Glutamatergic neuron (in vitro differentiated cells): ENCODE data around the gene RPL4. TPM values are rescaled to one million over a fixed set of nuclear protein-coding genes. Genes with fewer than 3 reads are reported as not detected.
A peak's percentile ranks its signal among the peaks of the same experiment; 100 is the strongest.

Experiments used
- DNase-seq: peaks from one replicate; pipeline ENCODE4 v3.0.0; 2022
- H3K27ac Mint-ChIP-seq: one replicate; pipeline ENCODE4 v1.8.0; 2020; ENCODE audit warnings: mild to moderate bottlenecking, mixed read lengths, inconsistent platforms; ENCODE audit not compliant: unreplicated experiment
- H3K27me3 Mint-ChIP-seq: one replicate; pipeline ENCODE4 v1.8.0; 2020; ENCODE audit warnings: mild to moderate bottlenecking, moderate library complexity, mixed read lengths, inconsistent platforms; ENCODE audit not compliant: unreplicated experiment
- H3K36me3 Mint-ChIP-seq: one replicate; pipeline ENCODE4 v1.8.0; 2020; ENCODE audit warnings: mild to moderate bottlenecking, mixed read lengths, inconsistent platforms; ENCODE audit not compliant: unreplicated experiment
- H3K4me1 Mint-ChIP-seq: one replicate; pipeline ENCODE4 v1.8.0; 2020; ENCODE audit warnings: mild to moderate bottlenecking, low read depth, mixed read lengths, inconsistent platforms; ENCODE audit not compliant: unreplicated experiment
- H3K4me3 Mint-ChIP-seq: one replicate; pipeline ENCODE4 v1.8.0; 2020; ENCODE audit warnings: mild to moderate bottlenecking, mixed read lengths, inconsistent platforms; ENCODE audit not compliant: unreplicated experiment
- H3K9me3 Mint-ChIP-seq: one replicate; pipeline ENCODE4 v1.8.0; 2020; ENCODE audit warnings: mild to moderate bottlenecking, moderate library complexity, mixed read lengths, inconsistent platforms; ENCODE audit not compliant: unreplicated experiment
- CTCF ChIP-seq: fragments of 200-600 bp; sonication (generic); IDR thresholded peaks from one replicate; pipeline ENCODE4 v1.5.0; 2021; ENCODE audit not compliant: partially characterized antibody, unreplicated experiment
- total RNA-seq: library from RNA; stranded (reverse); fragmentation: NEBNext Ultra II Directional; extraction: Animal tissue kit (Norgen Biotek cat#: 25700); gene quantifications from one replicate; pipeline ENCODE4 v1.2.1, GENCODE V29; 2021; ENCODE audit not compliant: unreplicated experiment

The RPL4 gene
- total RNA-seq, 1 donor from 2014 or later, result 1,679 TPM

- H3K27me3 Mint-ChIP-seq, result peaks cover 2% of the 10 kb centered on the region
- TF ChIP-seq CTCF, result peak; percentile 38
- no peaks in the 10 kb centered on the region for H3K36me3 Mint-ChIP-seq
- DNase-seq, result no peak
- H3K9me3 Mint-ChIP-seq, result no peaks in the 10 kb centered on the region
- peak overlapping the region; percentile 31 for H3K27ac Mint-ChIP-seq
- peak overlapping the region; percentile 13 for H3K4me3 Mint-ChIP-seq
- H3K4me1 Mint-ChIP-seq, result peaks cover 8% of the 10 kb centered on the region
Measured at GRCh38 chr15:66498501-66499386, 5.9 kb downstream of the RPL4 start.

- Mint-ChIP-seq H3K36me3 (no peaks in the 10 kb centered on the region), H3K4me3 (peak within 1 kb of the TSS; percentile 95), H3K9me3 (no peaks in the 10 kb centered on the region), H3K27me3 (peaks cover 5% of the 10 kb centered on the region), H3K4me1 (peaks cover 4% of the 10 kb centered on the region), H3K27ac (peak within 1 kb of the TSS; percentile 89)
- TF ChIP-seq CTCF, result peak; percentile 99
- DNase-seq, result peak; percentile 99
Measured at GRCh38 chr15:66497502-66498455, 6.9 kb downstream of the RPL4 start, which contains the start of gene SNAPC5. SNAPC5 (minus strand) TSS chr15:66497762; CDS start chr15:66497731, 31 bp downstream.

- H3K27ac Mint-ChIP-seq, result peak overlapping the region; percentile 89
- DNase-seq, result no peak
- no peaks in the 10 kb centered on the region for H3K36me3 Mint-ChIP-seq
- H3K9me3 Mint-ChIP-seq, result no peaks in the 10 kb centered on the region
- H3K4me3 Mint-ChIP-seq, result peak overlapping the region; percentile 95
- peaks cover 5% of the 10 kb centered on the region for H3K27me3 Mint-ChIP-seq
- TF ChIP-seq CTCF, result no peak
- H3K4me1 Mint-ChIP-seq, result no peaks in the 10 kb centered on the region
Measured at GRCh38 chr15:66496951-66497501, 7.6 kb downstream of the RPL4 start.

GRCh38 chr15:66494262-66494661 lies 10.4 kb downstream of the RPL4 start:
- DNase-seq, result no peak
- peaks cover 2% of the 10 kb centered on the region for H3K9me3 Mint-ChIP-seq
- H3K27me3 Mint-ChIP-seq, result peaks cover 8% of the 10 kb centered on the region
- no peak overlapping the region for H3K4me3 Mint-ChIP-seq
- no peak for TF ChIP-seq CTCF
- H3K4me1 Mint-ChIP-seq, result no peaks in the 10 kb centered on the region
- no peak overlapping the region for H3K27ac Mint-ChIP-seq
- peaks cover 5% of the 10 kb centered on the region for H3K36me3 Mint-ChIP-seq
